SK-N-SH (cell line): Measurements from ENCODE around the gene GINS3. TPM values are rescaled to one million over a fixed set of nuclear protein-coding genes. Genes with fewer than 3 reads are reported as not detected.

ENCODE experiments used
- CTCF ChIA-PET: fragments of 300-600, 350-600 bp; formaldehyde crosslinking; extraction: SDS; loops from one replicate; lab custom pipeline; 2021; lab: Yijun Ruan, JAX
- POLR2A ChIA-PET: fragments of 350-600 bp; sonication (Branson Sonifier 250); formaldehyde crosslinking; extraction: SDS; loops from one replicate; lab custom pipeline; 2020; ENCODE audit warnings: antibody characterized with exemption, inconsistent platforms; lab: Yijun Ruan, JAX
- DNase-seq: peaks from one replicate; pipeline ENCODE4 v3.0.0; 2012
- H2AFZ ChIP-seq: fragments of 200-600 bp; sonication (generic); 2 replicates; pipeline ENCODE4 v1.8.1; 2016; ENCODE audit warnings: antibody characterized with exemption, mild to moderate bottlenecking, low read depth
- H3F3A ChIP-seq: fragments of 200-600 bp; sonication (generic); replicated peaks from 2 replicates; pipeline ENCODE3; 2016; ENCODE audit warnings: antibody characterized with exemption, mild to moderate bottlenecking; ENCODE audit not compliant: insufficient read depth
- H3K27ac ChIP-seq, 2 experiments: fragments of 200-500 bp in 1 of 2; fragments of 200-600 bp in 1 of 2; sonication (Bioruptor generic) in 1 of 2; sonication (generic), shearing (Covaris generic) in 1 of 2; 2 replicates each; pipeline versions ENCODE4 v1.5.1 to v1.6.1; 2014 to 2016; ENCODE audit warnings: low read depth in 2 of 2, inconsistent platforms in 1 of 2, low read length in 1 of 2, mild to moderate bottlenecking in 1 of 2, mixed read lengths in 1 of 2
- H3K27me3 ChIP-seq: fragments of 200-600 bp; sonication (generic), shearing (Covaris generic); 2 replicates; pipeline ENCODE4 v1.6.1; 2016; ENCODE audit warnings: mixed run types; ENCODE audit not compliant: insufficient read depth
- H3K36me3 ChIP-seq, 2 experiments: fragments of 200-500 bp in 1 of 2; fragments of 200-600 bp in 1 of 2; sonication (Bioruptor generic) in 1 of 2; sonication (generic) in 1 of 2; replicated peaks in 1 of 2; 2 replicates each; pipeline versions ENCODE3 to v1.5.1; 2014 to 2016; ENCODE audit warnings: low read length in 1 of 2, mild to moderate bottlenecking in 1 of 2; ENCODE audit not compliant: insufficient read depth in 2 of 2, control insufficient read depth in 1 of 2
- H3K4me1 ChIP-seq, 2 experiments: fragments of 200-500 bp in 1 of 2; fragments of 200-600 bp in 1 of 2; sonication (Bioruptor generic) in 1 of 2; sonication (generic), shearing (Covaris generic) in 1 of 2; 2 replicates each; pipeline versions ENCODE4 v1.5.1 to v1.6.1; 2014 to 2016; ENCODE audit warnings: low read depth in 1 of 2, low read length in 1 of 2, mixed run types in 1 of 2; ENCODE audit not compliant: insufficient read depth in 2 of 2, control insufficient read depth in 1 of 2
- H3K4me2 ChIP-seq: fragments of 200-600 bp; sonication (generic), shearing (Covaris generic); 2 replicates; pipeline ENCODE4 v1.6.1; 2017; ENCODE audit warnings: mixed run types
- H3K4me3 ChIP-seq, 2 experiments: fragments of 200-500 bp in 1 of 2; fragments of 200-600 bp in 1 of 2; sonication (Bioruptor generic) in 1 of 2; sonication (generic), shearing (Covaris generic) in 1 of 2; 2 replicates each; pipeline versions ENCODE4 v1.5.1 to v1.8.1; 2014 to 2016; ENCODE audit warnings: low read depth in 2 of 2, inconsistent platforms in 1 of 2, low read length in 1 of 2, mild to moderate bottlenecking in 1 of 2, mixed read lengths in 1 of 2, moderate library complexity in 1 of 2
- H3K79me2 ChIP-seq: fragments of 200-600 bp; sonication (generic); 2 replicates; pipeline ENCODE4 v1.8.1; 2017; ENCODE audit warnings: mild to moderate bottlenecking; ENCODE audit not compliant: insufficient read depth
- H3K9ac ChIP-seq: fragments of 200-600 bp; sonication (generic); 2 replicates; pipeline ENCODE4 v1.6.1; 2017; ENCODE audit warnings: mixed run types
- H3K9me2 ChIP-seq: fragments of 200-600 bp; sonication (generic); 2 replicates; pipeline ENCODE4 v1.6.1; 2017; ENCODE audit warnings: mixed run types
- H3K9me3 ChIP-seq: fragments of 200-600 bp; sonication (generic); 2 replicates; pipeline ENCODE4 v1.6.1; 2017; ENCODE audit warnings: mixed run types, mild to moderate bottlenecking, moderate library complexity
- H4K20me1 ChIP-seq: fragments of 200-600 bp; sonication (generic); 2 replicates; pipeline ENCODE4 v1.6.1; 2017; ENCODE audit warnings: mild to moderate bottlenecking, mixed run types; ENCODE audit not compliant: insufficient read depth
- CHD2 ChIP-seq: fragments of 150-350 bp; IDR thresholded peaks from 2 replicates; pipeline ENCODE4 v1.6.1; 2018; ENCODE audit warnings: low read length; ENCODE audit not compliant: partially characterized antibody
- ELF1 ChIP-seq: IDR thresholded peaks from 2 replicates; pipeline ENCODE4 v1.4.0; 2012
- MEF2A ChIP-seq: IDR thresholded peaks from 2 replicates; pipeline ENCODE4 v1.4.0; 2012; ENCODE audit warnings: low read depth, borderline replicate concordance
- MXI1 ChIP-seq: IDR thresholded peaks from 2 replicates; pipeline ENCODE4 v1.6.1; 2012; ENCODE audit warnings: mild to moderate bottlenecking, low read depth, low read length, improper control_type of control experiment
- NFIC ChIP-seq: IDR thresholded peaks from 2 replicates; pipeline ENCODE4 v1.4.0; 2012; ENCODE audit warnings: borderline replicate concordance
- NRF1 ChIP-seq: IDR thresholded peaks from 2 replicates; pipeline ENCODE4 v1.6.1; 2012; ENCODE audit warnings: low read depth, mild to moderate bottlenecking, low read length
- RAD21 ChIP-seq: IDR thresholded peaks from 2 replicates; pipeline ENCODE4 v1.6.1; 2012; ENCODE audit warnings: mild to moderate bottlenecking, low read length
- RFX5 ChIP-seq: IDR thresholded peaks from 2 replicates; pipeline ENCODE4 v1.6.1; 2012; ENCODE audit warnings: mild to moderate bottlenecking, improper control_type of control experiment, low read length
- SIN3A ChIP-seq: IDR thresholded peaks from 2 replicates; pipeline ENCODE4 v1.6.1; 2012; ENCODE audit warnings: low read depth, mild to moderate bottlenecking, low read length, moderate library complexity, borderline replicate concordance
- SMC3 ChIP-seq: IDR thresholded peaks from 2 replicates; pipeline ENCODE4 v1.6.1; 2012; ENCODE audit warnings: low read depth, low read length, improper control_type of control experiment
- TAF1 ChIP-seq: IDR thresholded peaks from 2 replicates; pipeline ENCODE4 v1.6.1; 2012; ENCODE audit warnings: low read depth, mild to moderate bottlenecking, low read length, moderate library complexity, borderline replicate concordance
- TEAD4 ChIP-seq: IDR thresholded peaks from 2 replicates; pipeline ENCODE4 v1.4.0; 2012; ENCODE audit warnings: mild to moderate bottlenecking, borderline replicate concordance; ENCODE audit not compliant: insufficient read depth
- WGBS: methylation state at CpG from one replicate; pipeline ENCODE4 v1.1.6; 2017; ENCODE audit warnings: low lambda C conversion rate; 5-methylcytosine and 5-hydroxymethylcytosine counted together
- polyA plus RNA-seq, 3 experiments: library from polyadenylated mRNA; depleted of rRNA; stranded (reverse); fragments of >200 nt; gene quantifications; 2 replicates each; pipeline ENCODE4 v1.2.3, GENCODE V29; 2012
- TF ChIP-seq, protein P1 (sequence below): IDR thresholded peaks from 2 replicates; pipeline ENCODE4 v1.6.1; 2012; ENCODE audit warnings: mild to moderate bottlenecking, low read depth, low read length, moderate library complexity
- TF ChIP-seq, protein P2 (sequence below): fragments of 150-350 bp; IDR thresholded peaks from 2 replicates; pipeline ENCODE4 v1.6.1; 2016; ENCODE audit warnings: mild to moderate bottlenecking, low read depth, low read length
- TF ChIP-seq, protein P3 (sequence below): IDR thresholded peaks from 2 replicates; pipeline ENCODE4 v1.4.0; 2012; ENCODE audit warnings: low read depth, borderline replicate concordance

Gene GINS3
- polyA plus RNA-seq, 1 of the 3 experiments (the other 2 are of a cell fraction): 8.7 TPM

DNA sequence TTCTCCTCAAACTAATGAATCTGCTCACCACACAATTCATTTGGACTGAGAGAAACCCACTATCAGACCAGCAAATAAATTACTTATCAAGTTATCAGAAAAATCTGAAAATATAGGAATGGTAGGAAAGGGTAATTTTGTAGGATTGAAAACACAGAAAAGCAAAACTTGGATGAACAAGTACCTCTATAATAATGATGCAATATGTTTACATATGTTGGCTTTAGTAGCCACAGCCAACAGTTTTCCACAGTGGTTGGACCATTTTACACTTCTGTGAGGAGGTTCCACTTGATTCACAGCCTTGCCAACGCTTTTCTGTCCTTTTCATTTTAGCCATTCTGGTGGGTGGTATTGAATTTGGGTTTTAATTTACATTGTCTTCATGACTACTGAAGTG is 10.6 kb upstream of the GINS3 start:
- Histone ChIP-seq H3K79me2 (no peaks in the 10 kb centered on the region), H3K27ac (no peak overlapping the region), H2AFZ (no peak overlapping the region), H3K9me2 (no peaks in the 10 kb centered on the region), H3K4me2 (no peak overlapping the region), H3K36me3 (no peaks in the 10 kb centered on the region), H3K4me1 (no peaks in the 10 kb centered on the region; a peak in 1 of 4 replicates), H3F3A (peaks cover 11% of the 10 kb centered on the region), H3K4me3 (no peak overlapping the region), H3K9me3 (no peaks in the 10 kb centered on the region), H3K9ac (no peak overlapping the region), H4K20me1 (no peaks in the 10 kb centered on the region), H3K27me3 (no peaks in the 10 kb centered on the region)
- DNase-seq: no peak
- CTCF ChIA-PET: no interaction called here
- POLR2A ChIA-PET: no interaction called here
- 82% methylated on average over 1 of the region's 1 CpG for WGBS
- TF ChIP-seq RFX5 (no peak), CHD2 (no peak), NRF1 (no peak), TEAD4 (no peak), MXI1 (no peak), NFIC (no peak)

DNA sequence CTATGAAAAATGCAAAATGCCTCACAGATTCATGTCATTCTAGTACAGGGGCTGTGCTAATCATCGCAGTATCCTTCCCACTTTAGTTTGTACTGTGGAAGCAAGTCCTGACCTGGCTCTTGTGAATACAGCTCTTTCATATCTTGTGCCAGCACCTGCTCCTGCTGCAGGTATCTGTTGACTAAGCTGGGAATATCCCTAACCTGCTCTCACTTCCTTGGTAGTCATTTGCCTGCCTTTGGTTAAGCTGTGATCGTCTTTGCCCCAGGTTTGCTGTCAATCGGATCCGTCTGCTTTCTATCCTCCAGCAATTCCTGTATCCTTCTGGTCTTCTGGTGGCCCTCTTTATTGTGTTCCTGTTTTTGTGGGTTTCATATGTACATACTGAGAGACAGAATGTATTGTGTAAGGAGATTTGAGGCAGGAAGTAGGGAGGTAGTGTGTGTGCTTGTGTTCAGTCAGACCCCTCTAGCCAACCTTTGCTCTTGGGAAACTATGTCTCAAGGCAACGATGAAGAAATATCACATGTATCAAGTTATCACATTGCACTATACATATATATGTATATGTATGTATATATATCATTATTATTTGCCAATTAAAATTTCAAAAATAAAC is 7.7 kb upstream of the GINS3 start:
- Histone ChIP-seq H3K27ac (no peak overlapping the region), H3K4me2 (no peak overlapping the region), H3F3A (no peaks in the 10 kb centered on the region), H3K4me3 (no peak overlapping the region), H4K20me1 (no peaks in the 10 kb centered on the region), H3K9ac (no peak overlapping the region), H3K4me1 (no peaks in the 10 kb centered on the region), H3K9me3 (no peaks in the 10 kb centered on the region), H3K36me3 (no peaks in the 10 kb centered on the region), H3K27me3 (no peaks in the 10 kb centered on the region), H3K9me2 (no peaks in the 10 kb centered on the region), H2AFZ (no peak overlapping the region), H3K79me2 (no peaks in the 10 kb centered on the region)
- CTCF ChIA-PET: interaction anchor here (1.2 to 1.4 kb wide), 2 partner anchors 17 to 39 kb away, joined by 3 to 4 read pairs; no protein-coding TSS in a partner anchor
- 76% methylated on average over 5 of the region's 5 CpGs for WGBS
- TF ChIP-seq TAF1: no peak
- TF ChIP-seq TEAD4: no peak
- POLR2A ChIA-PET: no interaction called here
- no peak for DNase-seq

DNA sequence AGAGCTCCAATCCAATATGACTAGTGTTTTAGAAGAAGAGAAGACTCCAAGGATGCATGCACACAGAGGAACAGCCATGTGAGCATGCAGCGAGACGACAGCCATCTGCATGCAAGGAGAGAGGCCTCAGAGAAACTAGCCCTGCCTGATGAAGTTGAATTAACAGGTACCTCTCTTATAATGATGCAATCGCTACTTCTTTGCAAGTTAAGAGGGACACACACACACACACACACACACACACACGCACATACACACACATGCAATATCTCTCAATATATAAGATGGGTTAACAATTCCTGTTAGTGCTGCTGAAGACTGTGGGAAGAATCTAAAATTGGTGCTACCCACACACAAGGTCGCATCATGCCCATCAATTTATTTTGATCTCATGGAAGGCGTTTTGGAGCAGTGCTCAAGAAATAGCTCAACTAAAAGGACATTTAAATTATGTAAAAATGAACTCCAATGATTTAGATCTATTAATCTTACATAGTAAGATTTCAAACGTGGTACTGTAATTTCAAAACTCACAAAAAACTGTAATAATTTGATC is 7.0 kb upstream of the GINS3 start:
- DNase-seq: no peak
- POLR2A ChIA-PET: no interaction called here
- H3K36me3 ChIP-seq: no peaks in the 10 kb centered on the region
- H3K27me3 ChIP-seq: no peaks in the 10 kb centered on the region
- no peak overlapping the region for H3K9ac ChIP-seq
- H3K4me2 ChIP-seq: no peak overlapping the region
- H4K20me1 ChIP-seq: no peaks in the 10 kb centered on the region
- H3K79me2 ChIP-seq: no peaks in the 10 kb centered on the region
- H3K9me2 ChIP-seq: no peaks in the 10 kb centered on the region
- no peaks in the 10 kb centered on the region for H3K9me3 ChIP-seq
- no peak overlapping the region for H3K4me3 ChIP-seq
- H3K27ac ChIP-seq: no peak overlapping the region
- CTCF ChIA-PET: interaction anchor here (1.2 to 1.6 kb wide), 3 partner anchors 18 to 102 kb away, joined by 3 to 4 read pairs (median 4); no protein-coding TSS in a partner anchor
- H2AFZ ChIP-seq: no peak overlapping the region
- H3F3A ChIP-seq: no peaks in the 10 kb centered on the region
- WGBS: 78% methylated on average over 7 of the region's 7 CpGs
- TF ChIP-seq, protein P1, sequence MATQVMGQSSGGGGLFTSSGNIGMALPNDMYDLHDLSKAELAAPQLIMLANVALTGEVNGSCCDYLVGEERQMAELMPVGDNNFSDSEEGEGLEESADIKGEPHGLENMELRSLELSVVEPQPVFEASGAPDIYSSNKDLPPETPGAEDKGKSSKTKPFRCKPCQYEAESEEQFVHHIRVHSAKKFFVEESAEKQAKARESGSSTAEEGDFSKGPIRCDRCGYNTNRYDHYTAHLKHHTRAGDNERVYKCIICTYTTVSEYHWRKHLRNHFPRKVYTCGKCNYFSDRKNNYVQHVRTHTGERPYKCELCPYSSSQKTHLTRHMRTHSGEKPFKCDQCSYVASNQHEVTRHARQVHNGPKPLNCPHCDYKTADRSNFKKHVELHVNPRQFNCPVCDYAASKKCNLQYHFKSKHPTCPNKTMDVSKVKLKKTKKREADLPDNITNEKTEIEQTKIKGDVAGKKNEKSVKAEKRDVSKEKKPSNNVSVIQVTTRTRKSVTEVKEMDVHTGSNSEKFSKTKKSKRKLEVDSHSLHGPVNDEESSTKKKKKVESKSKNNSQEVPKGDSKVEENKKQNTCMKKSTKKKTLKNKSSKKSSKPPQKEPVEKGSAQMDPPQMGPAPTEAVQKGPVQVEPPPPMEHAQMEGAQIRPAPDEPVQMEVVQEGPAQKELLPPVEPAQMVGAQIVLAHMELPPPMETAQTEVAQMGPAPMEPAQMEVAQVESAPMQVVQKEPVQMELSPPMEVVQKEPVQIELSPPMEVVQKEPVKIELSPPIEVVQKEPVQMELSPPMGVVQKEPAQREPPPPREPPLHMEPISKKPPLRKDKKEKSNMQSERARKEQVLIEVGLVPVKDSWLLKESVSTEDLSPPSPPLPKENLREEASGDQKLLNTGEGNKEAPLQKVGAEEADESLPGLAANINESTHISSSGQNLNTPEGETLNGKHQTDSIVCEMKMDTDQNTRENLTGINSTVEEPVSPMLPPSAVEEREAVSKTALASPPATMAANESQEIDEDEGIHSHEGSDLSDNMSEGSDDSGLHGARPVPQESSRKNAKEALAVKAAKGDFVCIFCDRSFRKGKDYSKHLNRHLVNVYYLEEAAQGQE: no peak
- TF ChIP-seq RAD21 (no peak), SMC3 (no peak), SIN3A (no peak), ELF1 (no peak), TEAD4 (no peak), MEF2A (no peak)
- TF ChIP-seq, protein P2, sequence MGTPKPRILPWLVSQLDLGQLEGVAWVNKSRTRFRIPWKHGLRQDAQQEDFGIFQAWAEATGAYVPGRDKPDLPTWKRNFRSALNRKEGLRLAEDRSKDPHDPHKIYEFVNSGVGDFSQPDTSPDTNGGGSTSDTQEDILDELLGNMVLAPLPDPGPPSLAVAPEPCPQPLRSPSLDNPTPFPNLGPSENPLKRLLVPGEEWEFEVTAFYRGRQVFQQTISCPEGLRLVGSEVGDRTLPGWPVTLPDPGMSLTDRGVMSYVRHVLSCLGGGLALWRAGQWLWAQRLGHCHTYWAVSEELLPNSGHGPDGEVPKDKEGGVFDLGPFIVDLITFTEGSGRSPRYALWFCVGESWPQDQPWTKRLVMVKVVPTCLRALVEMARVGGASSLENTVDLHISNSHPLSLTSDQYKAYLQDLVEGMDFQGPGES: no peak
- TF ChIP-seq, protein P3, sequence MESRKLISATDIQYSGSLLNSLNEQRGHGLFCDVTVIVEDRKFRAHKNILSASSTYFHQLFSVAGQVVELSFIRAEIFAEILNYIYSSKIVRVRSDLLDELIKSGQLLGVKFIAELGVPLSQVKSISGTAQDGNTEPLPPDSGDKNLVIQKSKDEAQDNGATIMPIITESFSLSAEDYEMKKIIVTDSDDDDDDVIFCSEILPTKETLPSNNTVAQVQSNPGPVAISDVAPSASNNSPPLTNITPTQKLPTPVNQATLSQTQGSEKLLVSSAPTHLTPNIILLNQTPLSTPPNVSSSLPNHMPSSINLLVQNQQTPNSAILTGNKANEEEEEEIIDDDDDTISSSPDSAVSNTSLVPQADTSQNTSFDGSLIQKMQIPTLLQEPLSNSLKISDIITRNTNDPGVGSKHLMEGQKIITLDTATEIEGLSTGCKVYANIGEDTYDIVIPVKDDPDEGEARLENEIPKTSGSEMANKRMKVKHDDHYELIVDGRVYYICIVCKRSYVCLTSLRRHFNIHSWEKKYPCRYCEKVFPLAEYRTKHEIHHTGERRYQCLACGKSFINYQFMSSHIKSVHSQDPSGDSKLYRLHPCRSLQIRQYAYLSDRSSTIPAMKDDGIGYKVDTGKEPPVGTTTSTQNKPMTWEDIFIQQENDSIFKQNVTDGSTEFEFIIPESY: no peak
- TF ChIP-seq, all 33 proteins: peak for 0
- H3K4me1 ChIP-seq: no peaks in the 10 kb centered on the region
